Dendritic cell treated with granulocyte-macrophage colony-stimulating factor and Interleukin-4, amounts not matched to agents 40 ng/mL and 50 ng/mL, for 4 days (primary cell): ENCODE measurements around the gene SDF2L1.
"Not testable (repeated sequence)": the region's sequence is repeated elsewhere in the genome, so short reads cannot be mapped to it uniquely, and the experiment has no call there.

Source experiments
- H3K27ac Mint-ChIP-seq: one replicate; pipeline ENCODE4 v1.8.0; 2022; ENCODE audit warnings: mild to moderate bottlenecking, mixed read lengths
- H3K27me3 Mint-ChIP-seq: one replicate; pipeline ENCODE4 v1.8.0; 2022; ENCODE audit warnings: mild to moderate bottlenecking, mixed read lengths
- H3K36me3 Mint-ChIP-seq: one replicate; pipeline ENCODE4 v1.8.0; 2022; ENCODE audit warnings: low read depth, mixed read lengths
- H3K4me1 Mint-ChIP-seq: one replicate; pipeline ENCODE4 v1.8.0; 2022; ENCODE audit warnings: low read depth, mixed read lengths
- H3K4me3 Mint-ChIP-seq: one replicate; pipeline ENCODE4 v1.8.0; 2022; ENCODE audit warnings: mild to moderate bottlenecking, moderate library complexity, mixed read lengths
- H3K9me3 Mint-ChIP-seq: one replicate; pipeline ENCODE4 v1.8.0; 2022; ENCODE audit warnings: mixed read lengths
- intact Hi-C: fragments of 100-400 bp; cut with micrococcal nuclease; formaldehyde crosslinking; loops from one replicate; pipeline ENCODE4 v1.15.0; 2022

SDF2L1 gene

GRCh38 chr22:21639359-21639758 is 2.7 kb upstream of the SDF2L1 start:
- H3K9me3 Mint-ChIP-seq = no peaks in the 10 kb centered on the region
- H3K4me1 Mint-ChIP-seq = peaks cover 36% of the 10 kb centered on the region
- no peak overlapping the region for H3K27ac Mint-ChIP-seq
- H3K4me3 Mint-ChIP-seq = no peak overlapping the region
- intact Hi-C loops = no loop called here
- peaks cover 22% of the 10 kb centered on the region for H3K36me3 Mint-ChIP-seq
- H3K27me3 Mint-ChIP-seq = peaks cover 3% of the 10 kb centered on the region

GRCh38 chr22:21640810-21641209 is 1.3 kb upstream of the SDF2L1 start:
- intact Hi-C loops = loop anchor here (1.0 kb wide), 1 partner anchor 11 kb away; the partner anchor contains the start of gene YDJC
- H3K36me3 Mint-ChIP-seq = peaks cover 34% of the 10 kb centered on the region
- no peaks in the 10 kb centered on the region for H3K27me3 Mint-ChIP-seq
- H3K4me1 Mint-ChIP-seq = peaks cover 36% of the 10 kb centered on the region
- H3K9me3 Mint-ChIP-seq = no peaks in the 10 kb centered on the region
- peak overlapping the region; percentile 97 for H3K27ac Mint-ChIP-seq
- H3K4me3 Mint-ChIP-seq = no peak overlapping the region

- H3K4me1 Mint-ChIP-seq = peaks cover 40% of the 10 kb centered on the region
- peak overlapping the region; percentile 97 for H3K27ac Mint-ChIP-seq
- no peaks in the 10 kb centered on the region for H3K9me3 Mint-ChIP-seq
- intact Hi-C loops = loop anchor here (1.0 kb wide), 1 partner anchor 11 kb away; the partner anchor contains the start of gene YDJC
- no peaks in the 10 kb centered on the region for H3K27me3 Mint-ChIP-seq
- peak overlapping the region; percentile 92 for H3K4me3 Mint-ChIP-seq
- H3K36me3 Mint-ChIP-seq = peaks cover 40% of the 10 kb centered on the region
Observed at GRCh38 chr22:21641417-21641788, 699 bp upstream of the SDF2L1 start.

GRCh38 chr22:21642584-21643448 is 714 bp downstream of the SDF2L1 start:
- H3K27ac Mint-ChIP-seq = peak overlapping the region; percentile 97
- intact Hi-C loops = no loop called here
- H3K36me3 Mint-ChIP-seq = peaks cover 53% of the 10 kb centered on the region
- H3K4me1 Mint-ChIP-seq = peaks cover 47% of the 10 kb centered on the region
- no peaks in the 10 kb centered on the region for H3K27me3 Mint-ChIP-seq
- H3K4me3 Mint-ChIP-seq = peak overlapping the region; percentile 92
- no peaks in the 10 kb centered on the region for H3K9me3 Mint-ChIP-seq

GRCh38 chr22:21643533-21644357 is 1.6 kb downstream of the SDF2L1 start:
- Mint-ChIP-seq H3K36me3 (peaks cover 58% of the 10 kb centered on the region), H3K9me3 (no peaks in the 10 kb centered on the region), H3K4me3 (peak overlapping the region; percentile 92), H3K27me3 (no peaks in the 10 kb centered on the region), H3K4me1 (peaks cover 47% of the 10 kb centered on the region), H3K27ac (no peak overlapping the region)
- intact Hi-C loops = no loop called here

- H3K27ac Mint-ChIP-seq, intact Hi-C loops, H3K4me3 Mint-ChIP-seq, H3K27me3 Mint-ChIP-seq, H3K9me3 Mint-ChIP-seq: not testable (repeated sequence)
- Mint-ChIP-seq H3K4me1 (peaks cover 53% of the 10 kb centered on the region), H3K36me3 (peaks cover 75% of the 10 kb centered on the region)
Observed at GRCh38 chr22:21645513-21645912, 3.4 kb downstream of the SDF2L1 start.

- no peaks in the 10 kb centered on the region for H3K9me3 Mint-ChIP-seq
Observed at GRCh38 chr22:21646608-21647590, 4.8 kb downstream of the SDF2L1 start.

GRCh38 chr22:21650280-21650679 is 8.2 kb downstream of the SDF2L1 start:
- H3K9me3 Mint-ChIP-seq = no peaks in the 10 kb centered on the region
- H3K27me3 Mint-ChIP-seq = peaks cover 2% of the 10 kb centered on the region
- H3K4me3 Mint-ChIP-seq = no peak overlapping the region
- intact Hi-C loops = no loop called here
- no peak overlapping the region for H3K27ac Mint-ChIP-seq
- H3K36me3 Mint-ChIP-seq = peaks cover 60% of the 10 kb centered on the region
- peaks cover 46% of the 10 kb centered on the region for H3K4me1 Mint-ChIP-seq

More at GRCh38 chr22:21646608-21647590, 4.8 kb downstream of the SDF2L1 start:
- H3K36me3 Mint-ChIP-seq = peaks cover 84% of the 10 kb centered on the region
- peaks cover 54% of the 10 kb centered on the region for H3K4me1 Mint-ChIP-seq
- H3K27me3 Mint-ChIP-seq = peaks cover 2% of the 10 kb centered on the region
- no peak overlapping the region for H3K4me3 Mint-ChIP-seq
- intact Hi-C loops = no loop called here
- no peak overlapping the region for H3K27ac Mint-ChIP-seq

GRCh38 chr22:21650823-21651520 is 8.9 kb downstream of the SDF2L1 start:
- peaks cover 53% of the 10 kb centered on the region for H3K36me3 Mint-ChIP-seq
- H3K4me3 Mint-ChIP-seq = peak overlapping the region; percentile 87
- no peaks in the 10 kb centered on the region for H3K9me3 Mint-ChIP-seq
- intact Hi-C loops = no loop called here
- peaks cover 46% of the 10 kb centered on the region for H3K4me1 Mint-ChIP-seq
- peak overlapping the region; percentile 66 for H3K27ac Mint-ChIP-seq
- peaks cover 2% of the 10 kb centered on the region for H3K27me3 Mint-ChIP-seq

GRCh38 chr22:21651521-21652009 is 9.5 kb downstream of the SDF2L1 start:
- Mint-ChIP-seq H3K4me1 (peaks cover 46% of the 10 kb centered on the region), H3K27me3 (peaks cover 3% of the 10 kb centered on the region), H3K27ac (peak overlapping the region; percentile 66), H3K9me3 (no peaks in the 10 kb centered on the region), H3K36me3 (peaks cover 47% of the 10 kb centered on the region), H3K4me3 (peak overlapping the region; percentile 87)
- intact Hi-C loops = no loop called here

- Mint-ChIP-seq H3K4me1 (peaks cover 47% of the 10 kb centered on the region), H3K27me3 (peaks cover 8% of the 10 kb centered on the region), H3K9me3 (no peaks in the 10 kb centered on the region), H3K27ac (peak overlapping the region; percentile 66), H3K36me3 (peaks cover 42% of the 10 kb centered on the region), H3K4me3 (peak overlapping the region; percentile 87)
- intact Hi-C loops = no loop called here
Observed at GRCh38 chr22:21652010-21652546, 10.0 kb downstream of the SDF2L1 start.
